K562 (cell line): ENCODE measurements around the gene ARID4B. TPM values are rescaled to one million over a fixed set of nuclear protein-coding genes. Genes with fewer than 3 reads are reported as not detected.

Experiments
- BRD9 ChIP-seq: fragments of 450-650 bp; IDR thresholded peaks from 2 replicates; pipeline ENCODE4 v1.6.1; 2018; ENCODE audit warnings: low read depth; ENCODE audit not compliant: partially characterized antibody
- CBFA2T3 ChIP-seq: fragments of 450-650 bp; IDR thresholded peaks from 2 replicates; pipeline ENCODE4 v1.6.1; 2017
- CBX3 ChIP-seq, 2 experiments: IDR thresholded peaks; 1 replicate in 1 of 2; 2 replicates in 1 of 2; pipeline ENCODE4 v1.6.1; 2012; ENCODE audit warnings: inconsistent platforms in 2 of 2, low read length in 2 of 2, borderline replicate concordance in 1 of 2, control low read depth in 1 of 2
- FOXM1 ChIP-seq, 2 experiments: fragments of 450-650 bp in 1 of 2; sonication (generic) in 1 of 2; formaldehyde crosslinking in 1 of 2; IDR thresholded peaks; 2 replicates each; pipeline versions ENCODE4 v1.6.1 to v1.9.0; 2017 to 2022; ENCODE audit warnings: low read depth in 2 of 2, mild to moderate bottlenecking in 2 of 2, missing genetic modification reagents in 1 of 2, moderate library complexity in 1 of 2
- GABPB1 ChIP-seq: sonication (generic); formaldehyde crosslinking; IDR thresholded peaks from 2 replicates; pipeline ENCODE4 v1.8.0; 2022; ENCODE audit warnings: mild to moderate bottlenecking, missing genetic modification reagents
- HMG20B ChIP-seq: fragments of 250-450 bp; sonication (Bioruptor Pico); IDR thresholded peaks from 2 replicates; pipeline ENCODE4 v1.5.0; 2021; ENCODE audit warnings: mild to moderate bottlenecking
- IRF2 ChIP-seq: sonication (generic); formaldehyde crosslinking; IDR thresholded peaks from 2 replicates; pipeline ENCODE4 v1.8.1; 2022; ENCODE audit warnings: mild to moderate bottlenecking, missing genetic modification reagents
- JUN ChIP-seq, 2 experiments: sonication (generic) in 1 of 2; formaldehyde crosslinking in 1 of 2; IDR thresholded peaks; 2 replicates each; pipeline versions ENCODE4 v1.6.1 to v1.8.0; 2012 to 2022; ENCODE audit warnings: borderline replicate concordance in 2 of 2, mild to moderate bottlenecking in 2 of 2, improper control_type of control experiment in 1 of 2, low read depth in 1 of 2, low read length in 1 of 2, missing genetic modification reagents in 1 of 2
- KHSRP ChIP-seq: fragments of 450-650 bp; IDR thresholded peaks from 2 replicates; pipeline ENCODE4 v1.6.1; 2017
- NFXL1 ChIP-seq: fragments of 450-650 bp; formaldehyde crosslinking; IDR thresholded peaks from 2 replicates; pipeline ENCODE4 v1.4.0; 2021; ENCODE audit warnings: mild to moderate bottlenecking
- OTX1 ChIP-seq: fragments of 450-650 bp; formaldehyde crosslinking; IDR thresholded peaks from 2 replicates; pipeline ENCODE4 v1.4.0; 2022; ENCODE audit warnings: mild to moderate bottlenecking
- PHF20 ChIP-seq: fragments of 450-650 bp; IDR thresholded peaks from 2 replicates; pipeline ENCODE4 v1.6.1; 2018; ENCODE audit not compliant: partially characterized antibody
- SAFB2 ChIP-seq: fragments of 200-400 bp; formaldehyde crosslinking; IDR thresholded peaks from 2 replicates; pipeline ENCODE4 v1.6.1; 2018; ENCODE audit warnings: borderline replicate concordance, low read length, low read depth, moderate library complexity; ENCODE audit not compliant: severe bottlenecking
- SMARCE1 ChIP-seq: fragments of 450-650 bp; IDR thresholded peaks from 2 replicates; pipeline ENCODE4 v1.7.1; 2016; ENCODE audit warnings: mild to moderate bottlenecking
- SP2 ChIP-seq: IDR thresholded peaks from 2 replicates; pipeline ENCODE4 v1.6.1; 2011; ENCODE audit warnings: mild to moderate bottlenecking, low read depth, low read length, moderate library complexity; ENCODE audit not compliant: poor library complexity, severe bottlenecking; ENCODE audit errors: extremely low read depth
- SREBF2 ChIP-seq: sonication (generic); formaldehyde crosslinking; IDR thresholded peaks from 2 replicates; pipeline ENCODE4 v1.4.0; 2020; ENCODE audit warnings: mild to moderate bottlenecking, missing genetic modification reagents
- STAT6 ChIP-seq: sonication (generic); formaldehyde crosslinking; IDR thresholded peaks from 2 replicates; pipeline ENCODE4 v1.8.1; 2023; ENCODE audit warnings: mild to moderate bottlenecking, missing genetic modification reagents
- SUPT5H ChIP-seq: fragments of 450-650 bp; IDR thresholded peaks from 2 replicates; pipeline ENCODE4 v1.6.1; 2016
- XRCC4 ChIP-seq: IDR thresholded peaks from one replicate; pipeline ENCODE4 v1.6.1; 2011; ENCODE audit not compliant: insufficient read depth, insufficient read length; ENCODE audit errors: extremely low read depth
- ZBED1 ChIP-seq: IDR thresholded peaks from 2 replicates; pipeline ENCODE4 v1.6.1; 2014
- ZFP30 ChIP-seq: fragments of 250-450 bp; sonication (Bioruptor Pico); IDR thresholded peaks from 2 replicates; pipeline ENCODE4 v1.8.0; 2022; ENCODE audit warnings: moderate library complexity, mild to moderate bottlenecking, inconsistent platforms, borderline replicate concordance
- ZFX ChIP-seq: sonication (generic); formaldehyde crosslinking; IDR thresholded peaks from 2 replicates; pipeline ENCODE4 v1.8.0; 2022; ENCODE audit warnings: mild to moderate bottlenecking, missing genetic modification reagents, moderate library complexity
- ZNF184 ChIP-seq: sonication (generic); formaldehyde crosslinking; IDR thresholded peaks from 2 replicates; pipeline ENCODE4 v1.5.0; 2020; ENCODE audit warnings: missing genetic modification reagents
- ZNF551 ChIP-seq: fragments of 250-450 bp; sonication (Bioruptor Pico); IDR thresholded peaks from 2 replicates; pipeline ENCODE4 v1.5.0; 2021; ENCODE audit warnings: mild to moderate bottlenecking, moderate library complexity
- ZNF655 ChIP-seq: fragments of 250-450 bp; sonication (Bioruptor Pico); IDR thresholded peaks from 2 replicates; pipeline ENCODE4 v1.5.0; 2021
- polyA plus RNA-seq, 8 experiments: library from polyadenylated mRNA; depleted of rRNA in 4 of 8; stranded (reverse) in 5 of 8; unstranded in 3 of 8; fragments of >200 nt; fragmentation: Nextera tagmentation in 2 of 8; fragmentation: Illumina TruSeq in 1 of 8; extraction: Ambion mirVana in 2 of 8; extraction: Trizol in 1 of 8; gene quantifications; 2 replicates each; pipeline versions ENCODE4 v1.2.1 to v1.2.3, GENCODE V29; 2011 to 2014; ENCODE audit warnings: inconsistent platforms in 1 of 8, missing spikeins in 1 of 8
- total RNA-seq, 7 experiments: library from RNA; depleted of rRNA in 6 of 7; stranded (reverse); fragments of >200 nt in 6 of 7; fragmentation: Illumina TruSeq in 2 of 7; extraction: Trizol in 2 of 7; gene quantifications; 2 replicates each; pipeline versions ENCODE4 v1.2.1 to v1.2.3, GENCODE V29; 2011 to 2021; ENCODE audit warnings: low replicate concordance in 1 of 7

ARID4B gene
- total and polyA plus RNA-seq, 9 of the 15 experiments (the other 6 are each of a cell fraction or from before 2014, with no cell fraction given): 8.4 to 38.9 (median 18.5) TPM

- TF ChIP-seq ZNF655 (CRISPR knock-in tag) (no peak), PHF20 (peak; percentile 80), SREBF2 (CRISPR knock-in tag) (no peak), HMG20B (no peak), ZNF184 (CRISPR knock-in tag) (no peak), FOXM1 (IDR thresholded peaks at IDR 0.05; ENCODE audit: low read depth) (no peak), FOXM1 (CRISPR knock-in tag; IDR thresholded peaks at IDR 0.05; ENCODE audit: low read depth) (peak; percentile 92; the same call in 1 of the 2 replicates), SAFB2 (no peak), CBX3 (IDR thresholded peaks at IDR 0.05; ENCODE audit: borderline replicate concordance in 1 of 2, low read length in 2 of 2) (peak in 1 of 2 experiments; percentile 96; a peak in 2 of 3 replicates), ZFX (CRISPR knock-in tag) (peak; percentile 99), ZNF551 (CRISPR knock-in tag) (no peak), STAT6 (CRISPR knock-in tag) (peak; percentile 49; the same call in 1 of the 2 replicates), SUPT5H (peak; percentile 97), SP2 (no peak), ZBED1 (peak; percentile 52; the same call in 1 of the 2 replicates), KHSRP (no peak), SMARCE1 (no peak), JUN (IDR thresholded peaks at IDR 0.05; ENCODE audit: borderline replicate concordance, low read depth, low read length) (peak; percentile 66; the same call in 1 of the 2 replicates), JUN (CRISPR knock-in tag; IDR thresholded peaks at IDR 0.05; ENCODE audit: borderline replicate concordance) (no peak), ZFP30 (CRISPR knock-in tag) (no peak), CBFA2T3 (no peak), OTX1 (CRISPR knock-in tag) (peak; percentile 19; the same call in 1 of the 2 replicates), GABPB1 (CRISPR knock-in tag) (peak; percentile 99), BRD9 (no peak), NFXL1 (no peak), XRCC4 (no peak), IRF2 (CRISPR knock-in tag) (no peak)
Measured at GRCh38 chr1:235128456-235129328, 199.3 kb downstream of the ARID4B start, which contains the start of gene TOMM20 (continued).
